RPMI7951 (cell line): ENCODE results near the gene MPP3. TPM values are rescaled to one million over a fixed set of nuclear protein-coding genes. Genes with fewer than 3 reads are reported as not detected.
A peak's percentile ranks its signal among the peaks of the same experiment; 100 is the strongest.
"Not testable (repeated sequence)": the region's sequence is repeated elsewhere in the genome, so short reads cannot be mapped to it uniquely, and the experiment has no call there.

Source experiments
- DNase-seq: peaks from one replicate; pipeline ENCODE4 v3.0.0-alpha.2; 2012; ENCODE audit warnings: low read depth
- total RNA-seq: library from RNA; depleted of rRNA; stranded (reverse); fragments of >200 nt; shearing (Covaris generic); gene quantifications from 2 replicates; pipeline ENCODE4 v1.2.3, GENCODE V29; 2014; rRNA removed

Gene MPP3
- 4.9 and 6.1 TPM in 2 replicates for total RNA-seq

GRCh38 chr17:43832976-43833829 lies at the start of gene MPP3:
MPP3 (minus strand) TSS chr17:43833146; CDS start chr17:43831906, 1,240 bp downstream.
- peak; percentile 75 for DNase-seq

- DNase-seq: no peak
These were observed 49.0 kb upstream of the MPP3 start for GRCh38 chr17:43881758-43882505.

- no peak for DNase-seq
These were observed 48.2 kb upstream of the MPP3 start for GRCh38 chr17:43881181-43881580.

- DNase-seq: peak; percentile 23
These were observed 47.6 kb upstream of the MPP3 start for GRCh38 chr17:43880420-43880991.

- DNase-seq: no peak
These were observed 46.9 kb upstream of the MPP3 start for GRCh38 chr17:43879723-43880419.

GRCh38 chr17:43878260-43879175 lies 45.6 kb upstream of the MPP3 start:
- peak; percentile 67 for DNase-seq

- DNase-seq: no peak
These were observed 44.7 kb upstream of the MPP3 start for GRCh38 chr17:43877451-43878155.

GRCh38 chr17:43877031-43877430 lies 44.1 kb upstream of the MPP3 start:
- DNase-seq: no peak

GRCh38 chr17:43875476-43876147 lies 42.7 kb upstream of the MPP3 start:
- no peak for DNase-seq

- no peak for DNase-seq
These were observed 41.3 kb upstream of the MPP3 start for GRCh38 chr17:43874293-43874692.

GRCh38 chr17:43873815-43874214 lies 40.9 kb upstream of the MPP3 start:
- no peak for DNase-seq

GRCh38 chr17:43873091-43873490 lies 40.1 kb upstream of the MPP3 start:
- DNase-seq: no peak

GRCh38 chr17:43871946-43872690 lies 39.2 kb upstream of the MPP3 start:
- no peak for DNase-seq

GRCh38 chr17:43869031-43869430 lies 36.1 kb upstream of the MPP3 start:
- not testable (repeated sequence) for DNase-seq

- no peak for DNase-seq
These were observed 35.5 kb upstream of the MPP3 start for GRCh38 chr17:43868226-43868994.

- no peak for DNase-seq
These were observed 31.4 kb upstream of the MPP3 start for GRCh38 chr17:43864161-43864984.

GRCh38 chr17:43861960-43862359 lies 29.0 kb upstream of the MPP3 start:
- no peak for DNase-seq
